Kidney (tissue), 14 donors: Measurements from ENCODE around the gene SNX18. TPM values are rescaled to one million over a fixed set of nuclear protein-coding genes. Genes with fewer than 3 reads are reported as not detected.

Experiments used
- DNase-seq, 5 donors: peaks; one replicate each; pipeline ENCODE4 v3.0.0-alpha.2; 2013 to 2020
- FAIRE-seq: peaks from 2 replicates; lab custom pipeline; 2012; peaks lifted over from hg19 to GRCh38; lab: Jason Lieb, UNC
- H3K27ac ChIP-seq, 2 donors: one replicate each; pipeline ENCODE4 v1.7.0; 2013; ENCODE audit warnings: low read depth in 2 of 2, low read length in 2 of 2, inconsistent platforms in 1 of 2
- H3K27me3 ChIP-seq: one replicate; pipeline ENCODE4 v1.7.1; 2013; ENCODE audit warnings: low read length, inconsistent platforms; ENCODE audit not compliant: control insufficient read depth, insufficient read depth
- H3K36me3 ChIP-seq, 3 donors: one replicate each; pipeline versions ENCODE4 v1.7.0 to v1.7.1; 2013; ENCODE audit warnings: low read length in 3 of 3, control low read depth in 1 of 3, inconsistent platforms in 1 of 3; ENCODE audit not compliant: insufficient read depth in 3 of 3, control insufficient read depth in 2 of 3
- H3K4me1 ChIP-seq, 3 donors: one replicate each; pipeline versions ENCODE4 v1.7.0 to v1.7.1; 2013; ENCODE audit warnings: low read length in 3 of 3, inconsistent platforms in 1 of 3, low read depth in 1 of 3; ENCODE audit not compliant: control insufficient read depth in 2 of 3, insufficient read depth in 2 of 3
- H3K4me3 ChIP-seq, 3 donors: one replicate each; pipeline versions ENCODE4 v1.7.0 to v1.8.1; 2013; ENCODE audit warnings: low read length in 3 of 3, control low read depth in 1 of 3, inconsistent platforms in 1 of 3
- H3K9ac ChIP-seq, 3 donors: one replicate each; pipeline versions ENCODE4 v1.7.0 to v1.7.1; 2013; ENCODE audit warnings: low read length in 3 of 3, control low read depth in 1 of 3, inconsistent platforms in 1 of 3
- H3K9me3 ChIP-seq, 3 donors: one replicate each; pipeline versions ENCODE4 v1.7.0 to v1.7.1; 2013; ENCODE audit warnings: low read length in 3 of 3, control low read depth in 1 of 3, inconsistent platforms in 1 of 3; ENCODE audit not compliant: control insufficient read depth in 2 of 3, insufficient read depth in 1 of 3
- CTCF ChIP-seq: IDR thresholded peaks from 3 replicates; pipeline ENCODE4 v1.5.1; 2012; ENCODE audit warnings: mild to moderate bottlenecking, moderate library complexity, borderline replicate concordance; ENCODE audit not compliant: insufficient read depth; ENCODE audit errors: extremely low read depth
- intact Hi-C: fragments of 100-400 bp; cut with DNase I; formaldehyde crosslinking; loops from one replicate; pipeline ENCODE4 v1.11.1; 2022
- polyA plus RNA-seq: library from polyadenylated mRNA; stranded (reverse); fragments of 350-450 nt; fragmentation: Illumina TruSeq; extraction: RNeasy Lipid Tissue Mini Kit (QIAGEN cat#74804); gene quantifications from one replicate; pipeline ENCODE4 v1.2.3, GENCODE V29; 2014; ENCODE audit warnings: low read depth, low replicate concordance; ENCODE audit not compliant: insufficient read depth
- total RNA-seq: library from RNA; stranded (reverse); fragmentation: NEBNext Ultra II Directional; extraction: Animal tissue kit (Norgen Biotek cat#: 25700); gene quantifications from one replicate; pipeline ENCODE4 v1.2.1, GENCODE V29; 2021
- donor health status: control.
- donor health status: control.
- donor health status: control.
- donor health status: control.
- donor health status: control.
- donor health status: DM: yes; HTN: yes; CAD: no.
- donor health status: Normal renal cell carcinoma (clear cell type).

The SNX18 gene
- total and polyA plus RNA-seq, 2 donors from 2014 or later = 10.4 to 40.5 TPM

- Histone ChIP-seq H3K27ac (no peak overlapping the region), H3K4me1 (peaks cover 0 to 3% (median 0%) of the 10 kb centered on the region in 3 donors), H3K4me3 (no peak overlapping the region), H3K27me3 (no peaks in the 10 kb centered on the region), H3K9me3 (no peaks in the 10 kb centered on the region), H3K36me3 (peaks cover 0 to 4% (median 0%) of the 10 kb centered on the region in 3 donors), H3K9ac (no peak overlapping the region)
- TF ChIP-seq CTCF = no peak
- DNase-seq (peak in 1 of 5 donors; percentile 17), FAIRE-seq (no peak)
- intact Hi-C loops = no loop called here
Measured at GRCh38 chr5:54556141-54556540, 38.6 kb downstream of the SNX18 start.

- DNase-seq (peak in 2 of 5 donors; percentile 8 to 40), FAIRE-seq (no peak)
- H3K27me3 ChIP-seq = no peaks in the 10 kb centered on the region
- no peak overlapping the region for H3K27ac ChIP-seq
- H3K4me3 ChIP-seq = no peak overlapping the region
- no peaks in the 10 kb centered on the region for H3K36me3 ChIP-seq
- no peaks in the 10 kb centered on the region for H3K9me3 ChIP-seq
- H3K4me1 ChIP-seq = peaks cover 0 to 3% (median 0%) of the 10 kb centered on the region in 3 donors
- no peak overlapping the region for H3K9ac ChIP-seq
- no peak for TF ChIP-seq CTCF
- intact Hi-C loops = no loop called here
Measured at GRCh38 chr5:54558362-54558761, 40.8 kb downstream of the SNX18 start.

- Histone ChIP-seq H3K27ac (no peak overlapping the region), H3K27me3 (no peaks in the 10 kb centered on the region), H3K36me3 (no peaks in the 10 kb centered on the region), H3K9ac (no peak overlapping the region), H3K4me3 (no peak overlapping the region), H3K9me3 (no peaks in the 10 kb centered on the region), H3K4me1 (no peaks in the 10 kb centered on the region)
- no peak for TF ChIP-seq CTCF
- intact Hi-C loops = no loop called here
- FAIRE-seq = no peak
- no peak for DNase-seq
Measured at GRCh38 chr5:54561651-54562050, 44.1 kb downstream of the SNX18 start.
